Neural cell (in vitro differentiated cells): ENCODE data around the gene FBXL15. TPM values are rescaled to one million over a fixed set of nuclear protein-coding genes. Genes with fewer than 3 reads are reported as not detected.
A peak's percentile ranks its signal among the peaks of the same experiment; 100 is the strongest.

Source experiments
- H2AFZ ChIP-seq: fragments of 200-600, 300-800 bp; sonication (generic), shearing (Covaris generic); 2 replicates; pipeline ENCODE4 v1.6.0; 2014; ENCODE audit warnings: low read depth, mild to moderate bottlenecking, antibody characterized with exemption, low read length, moderate library complexity
- H3F3A ChIP-seq: fragments of 200-600 bp; shearing (Covaris generic); 2 replicates; pipeline ENCODE4 v1.6.1; 2016; ENCODE audit warnings: mild to moderate bottlenecking, moderate library complexity, mixed read lengths, antibody characterized with exemption, low read length; ENCODE audit not compliant: insufficient read depth, poor library complexity, severe bottlenecking
- H3K27ac ChIP-seq: fragments of 200-600, 300-800 bp; sonication (generic), shearing (Covaris generic); 2 replicates; pipeline ENCODE4 v1.5.1; 2014; ENCODE audit warnings: mild to moderate bottlenecking, low read length, moderate library complexity
- H3K27me3 ChIP-seq: fragments of 300-800, 200-600 bp; sonication (generic), shearing (Covaris generic); 2 replicates; pipeline ENCODE4 v1.6.0; 2014; ENCODE audit warnings: mild to moderate bottlenecking, low read depth, low read length, moderate library complexity; ENCODE audit not compliant: insufficient read depth
- H3K36me3 ChIP-seq: fragments of 300-800, 200-600 bp; sonication (generic), shearing (Covaris generic); 2 replicates; pipeline ENCODE4 v1.5.1; 2014; ENCODE audit warnings: mild to moderate bottlenecking, antibody characterized with exemption, low read length, moderate library complexity; ENCODE audit not compliant: insufficient read depth
- H3K4me2 ChIP-seq: fragments of 300-800, 200-600 bp; sonication (generic), shearing (Covaris generic); 2 replicates; pipeline ENCODE4 v1.6.0; 2014; ENCODE audit warnings: mild to moderate bottlenecking, low read length
- H3K4me3 ChIP-seq: fragments of 300-800, 200-600 bp; sonication (generic), shearing (Covaris generic); 2 replicates; pipeline ENCODE4 v1.5.1; 2014; ENCODE audit warnings: mild to moderate bottlenecking, low read length, moderate library complexity
- H3K79me2 ChIP-seq: fragments of 200-600 bp; shearing (Covaris generic); replicated peaks from 2 replicates; pipeline ENCODE4 v1.6.0; 2014; ENCODE audit warnings: mild to moderate bottlenecking, low read length, moderate library complexity; ENCODE audit not compliant: insufficient read depth
- H3K9ac ChIP-seq: fragments of 300-800, 200-600 bp; sonication (generic), shearing (Covaris generic); 2 replicates; pipeline ENCODE4 v1.6.1; 2016; ENCODE audit warnings: mild to moderate bottlenecking, low read length, mixed read lengths
- H3K9me2 ChIP-seq: fragments of 200-600 bp; shearing (Covaris generic); 2 replicates; pipeline ENCODE4 v1.6.1; 2016; ENCODE audit warnings: mild to moderate bottlenecking, low read length, mixed read lengths; ENCODE audit not compliant: insufficient read depth
- H3K9me3 ChIP-seq: fragments of 200-600, 300-800 bp; sonication (generic), shearing (Covaris generic); 2 replicates; pipeline ENCODE4 v1.6.1; 2016; ENCODE audit warnings: mild to moderate bottlenecking, mixed run types, low read length, moderate library complexity, mixed read lengths
- H4K20me1 ChIP-seq: fragments of 200-600 bp; shearing (Covaris generic); 2 replicates; pipeline ENCODE4 v1.6.1; 2016; ENCODE audit warnings: mild to moderate bottlenecking, mixed run types; ENCODE audit not compliant: insufficient read depth
- CTCF ChIP-seq: fragments of 450-650 bp; IDR thresholded peaks from 2 replicates; pipeline ENCODE4 v1.5.1; 2014; ENCODE audit warnings: antibody characterized with exemption, mild to moderate bottlenecking, moderate library complexity; ENCODE audit not compliant: poor library complexity, severe bottlenecking
- EZH2 ChIP-seq: fragments of 200-600, 300-800 bp; shearing (Covaris generic), sonication (generic); IDR thresholded peaks from 2 replicates; pipeline ENCODE4 v1.6.1; 2014; ENCODE audit warnings: antibody characterized with exemption, low read length, borderline replicate concordance, mild to moderate bottlenecking; ENCODE audit not compliant: insufficient read depth, poor library complexity, severe bottlenecking
- MXI1 ChIP-seq: fragments of 450-650 bp; conservative IDR thresholded peaks from 2 replicates; pipeline ENCODE4 v1.6.1; 2014; ENCODE audit warnings: antibody characterized with exemption, mild to moderate bottlenecking; ENCODE audit not compliant: poor library complexity, severe bottlenecking
- POLR2AphosphoS5 ChIP-seq: IDR thresholded peaks from 2 replicates; pipeline ENCODE4 v1.6.1; 2012
- RAD21 ChIP-seq: fragments of 450-650 bp; conservative IDR thresholded peaks from 2 replicates; pipeline ENCODE4 v1.6.1; 2014; ENCODE audit warnings: antibody characterized with exemption, mild to moderate bottlenecking, moderate library complexity
- SMC3 ChIP-seq: fragments of 450-650 bp; conservative IDR thresholded peaks from 2 replicates; pipeline ENCODE4 v1.6.1; 2014; ENCODE audit warnings: antibody characterized with exemption, mild to moderate bottlenecking, moderate library complexity; ENCODE audit not compliant: poor library complexity
- TAF1 ChIP-seq: IDR thresholded peaks from 2 replicates; pipeline ENCODE4 v1.6.1; 2012; ENCODE audit warnings: low read depth
- polyA plus RNA-seq: library from polyadenylated mRNA; depleted of rRNA; stranded (reverse); fragments of >200 nt; gene quantifications from 2 replicates; pipeline ENCODE4 v1.2.3, GENCODE V29; 2014
- TF ChIP-seq, protein P1 (sequence below): IDR thresholded peaks from 2 replicates; pipeline ENCODE4 v1.6.1; 2012; ENCODE audit warnings: borderline replicate concordance

FBXL15 gene
- polyA plus RNA-seq, 1 donor from 2014 or later: 37.8 TPM

- Histone ChIP-seq H3K36me3 (no peaks in the 10 kb centered on the region), H3K4me2 (peak overlapping the region; percentile 70), H3K9me3 (no peaks in the 10 kb centered on the region), H3K79me2 (no peaks in the 10 kb centered on the region), H3K27me3 (peaks cover 32% of the 10 kb centered on the region), H3K4me3 (peak overlapping the region; percentile 73), H2AFZ (no peak overlapping the region), H3K9ac (peak overlapping the region; percentile 26), H3F3A (no peaks in the 10 kb centered on the region), H4K20me1 (no peaks in the 10 kb centered on the region), H3K27ac (no peak overlapping the region), H3K9me2 (no peaks in the 10 kb centered on the region)
- no peak for TF ChIP-seq EZH2
- TF ChIP-seq, protein P1, sequence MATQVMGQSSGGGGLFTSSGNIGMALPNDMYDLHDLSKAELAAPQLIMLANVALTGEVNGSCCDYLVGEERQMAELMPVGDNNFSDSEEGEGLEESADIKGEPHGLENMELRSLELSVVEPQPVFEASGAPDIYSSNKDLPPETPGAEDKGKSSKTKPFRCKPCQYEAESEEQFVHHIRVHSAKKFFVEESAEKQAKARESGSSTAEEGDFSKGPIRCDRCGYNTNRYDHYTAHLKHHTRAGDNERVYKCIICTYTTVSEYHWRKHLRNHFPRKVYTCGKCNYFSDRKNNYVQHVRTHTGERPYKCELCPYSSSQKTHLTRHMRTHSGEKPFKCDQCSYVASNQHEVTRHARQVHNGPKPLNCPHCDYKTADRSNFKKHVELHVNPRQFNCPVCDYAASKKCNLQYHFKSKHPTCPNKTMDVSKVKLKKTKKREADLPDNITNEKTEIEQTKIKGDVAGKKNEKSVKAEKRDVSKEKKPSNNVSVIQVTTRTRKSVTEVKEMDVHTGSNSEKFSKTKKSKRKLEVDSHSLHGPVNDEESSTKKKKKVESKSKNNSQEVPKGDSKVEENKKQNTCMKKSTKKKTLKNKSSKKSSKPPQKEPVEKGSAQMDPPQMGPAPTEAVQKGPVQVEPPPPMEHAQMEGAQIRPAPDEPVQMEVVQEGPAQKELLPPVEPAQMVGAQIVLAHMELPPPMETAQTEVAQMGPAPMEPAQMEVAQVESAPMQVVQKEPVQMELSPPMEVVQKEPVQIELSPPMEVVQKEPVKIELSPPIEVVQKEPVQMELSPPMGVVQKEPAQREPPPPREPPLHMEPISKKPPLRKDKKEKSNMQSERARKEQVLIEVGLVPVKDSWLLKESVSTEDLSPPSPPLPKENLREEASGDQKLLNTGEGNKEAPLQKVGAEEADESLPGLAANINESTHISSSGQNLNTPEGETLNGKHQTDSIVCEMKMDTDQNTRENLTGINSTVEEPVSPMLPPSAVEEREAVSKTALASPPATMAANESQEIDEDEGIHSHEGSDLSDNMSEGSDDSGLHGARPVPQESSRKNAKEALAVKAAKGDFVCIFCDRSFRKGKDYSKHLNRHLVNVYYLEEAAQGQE: no peak
- peak; percentile 91 for TF ChIP-seq SMC3
- TF ChIP-seq POLR2AphosphoS5: peak; percentile 7
- no peak for TF ChIP-seq TAF1
- TF ChIP-seq MXI1: peak; percentile 25
- peak; percentile 84 for TF ChIP-seq RAD21
- TF ChIP-seq CTCF: peak; percentile 42
Measured at GRCh38 chr10:102394079-102394800, 26.4 kb upstream of the FBXL15 start.

DNA sequence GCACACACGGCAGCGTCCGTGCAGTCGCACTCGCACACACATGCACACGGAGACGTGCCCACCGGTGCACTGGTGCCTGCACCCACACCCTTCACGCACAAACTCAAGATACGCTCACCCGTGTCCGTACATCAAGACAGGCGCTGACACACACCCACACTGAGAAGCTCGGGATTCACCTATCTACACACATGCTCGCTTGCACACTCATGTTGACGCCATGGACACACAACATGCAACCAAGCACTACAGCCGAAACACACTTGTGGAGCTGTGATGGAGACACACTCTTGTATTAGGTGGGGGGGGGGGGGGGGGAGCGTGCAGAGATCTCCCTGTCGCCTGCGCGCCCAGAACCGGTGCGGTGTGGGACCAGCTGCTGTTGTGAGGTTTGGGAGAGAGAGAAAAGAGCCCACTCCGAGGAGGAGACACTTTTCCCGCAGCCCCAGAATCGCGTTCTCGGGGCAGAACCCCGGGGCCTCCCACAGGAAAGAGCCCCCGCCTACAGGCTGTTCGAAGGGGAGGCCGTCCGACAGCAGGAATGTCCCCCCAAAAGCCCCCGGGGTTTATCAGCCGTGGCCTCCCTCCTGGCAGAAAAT, 25.7 kb upstream of the FBXL15 start:
- Histone ChIP-seq H4K20me1 (no peaks in the 10 kb centered on the region), H3K27ac (no peak overlapping the region), H3K4me3 (peak overlapping the region; percentile 73), H3K9me2 (no peaks in the 10 kb centered on the region), H3F3A (no peaks in the 10 kb centered on the region), H3K36me3 (no peaks in the 10 kb centered on the region), H3K9ac (peak overlapping the region; percentile 39), H3K79me2 (no peaks in the 10 kb centered on the region), H3K9me3 (no peaks in the 10 kb centered on the region), H3K4me2 (peak overlapping the region; percentile 70), H2AFZ (no peak overlapping the region), H3K27me3 (peaks cover 32% of the 10 kb centered on the region)
- peak; percentile 11 for TF ChIP-seq MXI1
- TF ChIP-seq, protein P1: no peak
- TF ChIP-seq POLR2AphosphoS5: peak; percentile 0
